Activated B cell treated with CpG ODN at 0.5 μM for 24 hours (primary cell): Measurements from ENCODE around the gene RNF138. TPM values are rescaled to one million over a fixed set of nuclear protein-coding genes. Genes with fewer than 3 reads are reported as not detected.
"Not testable (repeated sequence)": the region's sequence is repeated elsewhere in the genome, so short reads cannot be mapped to it uniquely, and the experiment has no call there.

ENCODE experiments used
- ATAC-seq: fragments of 200-7000 bp; cut with Tn5 transposase; one replicate; pipeline ENCODE4 v1.10.0; 2021; ENCODE audit warnings: low read depth, mild to moderate bottlenecking, moderate library complexity
- CTCF ChIA-PET: fragments of 350-600 bp; sonication (Branson Sonifier 250); formaldehyde crosslinking; loops from one replicate; lab custom pipeline; 2021; ENCODE audit warnings: antibody characterized with exemption; lab: Charles Lee
- POLR2A ChIA-PET: fragments of 350-600 bp; sonication (Branson Sonifier 250); formaldehyde crosslinking; loops from one replicate; lab custom pipeline; 2021; ENCODE audit warnings: antibody characterized with exemption; lab: Charles Lee
- DNase-seq: peaks from one replicate; pipeline ENCODE4 v3.0.0; 2022
- H3K27ac Mint-ChIP-seq: one replicate; pipeline ENCODE4 v1.8.0; 2020; ENCODE audit warnings: mixed read lengths
- H3K27me3 Mint-ChIP-seq: one replicate; pipeline ENCODE4 v1.8.0; 2021; ENCODE audit warnings: mixed read lengths
- H3K36me3 Mint-ChIP-seq: one replicate; pipeline ENCODE4 v1.8.0; 2021; ENCODE audit warnings: low read depth, mixed read lengths
- H3K4me1 Mint-ChIP-seq: one replicate; pipeline ENCODE4 v1.8.0; 2021; ENCODE audit warnings: mixed read lengths
- H3K4me3 Mint-ChIP-seq: one replicate; pipeline ENCODE4 v1.8.0; 2020; ENCODE audit warnings: mild to moderate bottlenecking, mixed read lengths
- H3K9me3 Mint-ChIP-seq: one replicate; pipeline ENCODE4 v1.8.0; 2020; ENCODE audit warnings: mixed read lengths
- CTCF ChIP-seq: fragments of 200-600 bp; IDR thresholded peaks from one replicate; pipeline ENCODE4 v1.8.0; 2022; ENCODE audit warnings: antibody characterized with exemption, mild to moderate bottlenecking
- intact Hi-C: fragments of 100-400 bp; cut with micrococcal nuclease; formaldehyde crosslinking; loops from one replicate; pipeline ENCODE4 v1.15.1; 2024
- total RNA-seq: library from RNA; stranded (reverse); gene quantifications from 2 replicates; pipeline ENCODE4 v1.2.3, GENCODE V29; 2022

RNF138 gene
- total RNA-seq, 1 donor from 2014 or later, result 66.4 TPM

DNA sequence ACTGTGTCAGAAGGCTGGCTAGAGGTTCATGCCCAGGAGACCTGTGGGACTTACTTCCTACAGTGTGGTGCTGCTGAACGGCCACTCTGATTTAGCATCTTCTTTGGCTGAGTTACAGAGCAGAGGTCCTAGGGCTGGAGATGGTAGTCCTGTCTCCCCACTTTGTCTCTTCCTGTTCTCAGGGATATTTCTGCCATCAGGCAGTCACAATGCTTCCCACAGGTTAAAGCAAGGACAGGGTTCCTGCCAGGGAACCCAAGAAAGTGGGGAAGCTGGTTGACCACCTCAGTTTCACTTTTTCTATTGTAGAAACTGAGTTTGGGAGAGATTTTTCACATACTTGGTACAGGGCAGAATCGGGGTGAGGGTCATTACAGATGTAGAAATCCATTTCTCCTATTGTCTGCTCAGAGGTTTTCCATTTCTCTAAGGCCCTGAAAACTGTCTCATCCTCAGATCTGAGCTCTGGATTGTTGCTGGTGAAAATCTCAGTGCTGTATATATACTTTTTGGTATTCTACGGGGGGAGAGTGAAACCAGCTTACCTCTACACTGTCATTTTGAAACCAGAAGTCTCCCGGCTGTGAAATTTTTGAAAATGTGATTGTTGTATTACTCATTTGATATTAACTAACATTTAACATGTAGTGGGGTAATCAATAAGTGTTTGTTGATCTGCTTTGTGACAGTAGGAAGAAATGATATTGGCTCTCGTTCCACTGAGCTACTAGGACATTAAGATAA, 61.2 kb downstream of the RNF138 start:
- ChIA-PET POLR2A (interaction anchor here (0.5 to 1.0 kb wide), 2 partner anchors 59 to 75 kb away, joined by 4 to 5 read pairs; no protein-coding TSS in a partner anchor), CTCF (interaction anchor here (0.9 kb wide), 1 partner anchor 400 kb away, joined by 3 read pairs; no protein-coding TSS in a partner anchor)
- Mint-ChIP-seq H3K36me3 (peaks cover 3% of the 10 kb centered on the region), H3K27ac (peak overlapping the region; percentile 27), H3K27me3 (peaks cover 7% of the 10 kb centered on the region), H3K9me3 (peaks cover 9% of the 10 kb centered on the region), H3K4me3 (peak overlapping the region; percentile 13), H3K4me1 (peaks cover 9% of the 10 kb centered on the region)
- ATAC-seq (peak; percentile 75), DNase-seq (no peak)
- TF ChIP-seq CTCF, result no peak
- intact Hi-C loops, result no loop called here

- DNase-seq (no peak), ATAC-seq (no peak)
- no peak for TF ChIP-seq CTCF
- peaks cover 15% of the 10 kb centered on the region for H3K4me1 Mint-ChIP-seq
- no peak overlapping the region for H3K4me3 Mint-ChIP-seq
- CTCF ChIA-PET, result interaction anchor here (1.0 to 6.4 kb wide), 4 partner anchors 33 to 396 kb away, joined by 3 to 112 read pairs (median 4); partner anchors contain the start of gene RNF125
- peaks cover 7% of the 10 kb centered on the region for H3K9me3 Mint-ChIP-seq
- no peak overlapping the region for H3K27ac Mint-ChIP-seq
- intact Hi-C loops, result no loop called here
- peaks cover 2% of the 10 kb centered on the region for H3K36me3 Mint-ChIP-seq
- peaks cover 7% of the 10 kb centered on the region for H3K27me3 Mint-ChIP-seq
- POLR2A ChIA-PET, result no interaction called here
Observed at GRCh38 chr18:32156855-32157254, 65.2 kb downstream of the RNF138 start.

DNA sequence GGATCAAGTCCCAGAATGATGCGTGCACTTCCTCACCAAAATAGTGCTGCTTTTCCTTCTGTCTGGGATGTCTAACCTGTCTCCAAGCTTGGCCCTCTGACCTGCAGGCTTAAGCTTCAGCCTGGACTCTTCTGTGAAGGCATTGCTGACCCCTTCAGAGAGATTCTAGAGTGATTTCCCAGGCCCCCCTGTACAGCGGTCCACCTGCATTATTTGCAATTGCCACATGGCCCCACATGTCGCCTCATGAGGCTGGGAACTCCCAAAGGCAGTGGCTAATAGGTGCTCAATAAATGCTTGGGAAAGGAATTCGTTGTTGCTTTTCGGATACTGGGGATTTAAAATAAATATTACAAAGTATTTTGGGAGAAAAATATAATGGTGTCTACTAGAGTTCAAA, 65.9 kb downstream of the RNF138 start:
- Mint-ChIP-seq H3K4me3 (no peak overlapping the region), H3K27ac (no peak overlapping the region), H3K36me3 (no peaks in the 10 kb centered on the region), H3K27me3 (peaks cover 7% of the 10 kb centered on the region), H3K4me1 (peaks cover 13% of the 10 kb centered on the region), H3K9me3 (peaks cover 3% of the 10 kb centered on the region)
- DNase-seq (no peak), ATAC-seq (no peak)
- intact Hi-C loops, result no loop called here
- ChIA-PET CTCF (interaction anchor here (0.8 to 6.4 kb wide), 17 partner anchors 9 to 1965 kb away, joined by 3 to 112 read pairs (median 3); partner anchors contain the start of genes GAREM1 and RNF125), POLR2A (no interaction called here)
- TF ChIP-seq CTCF, result no peak

GRCh38 chr18:32158108-32158624, 66.5 kb downstream of the RNF138 start:
- POLR2A ChIA-PET, result no interaction called here
- H3K36me3 Mint-ChIP-seq, result no peaks in the 10 kb centered on the region
- H3K4me3 Mint-ChIP-seq, result peak overlapping the region; percentile 21
- peaks cover 3% of the 10 kb centered on the region for H3K9me3 Mint-ChIP-seq
- H3K27me3 Mint-ChIP-seq, result peaks cover 7% of the 10 kb centered on the region
- peaks cover 8% of the 10 kb centered on the region for H3K4me1 Mint-ChIP-seq
- ATAC-seq (peak; percentile 90), DNase-seq (peak; percentile 33)
- no peak overlapping the region for H3K27ac Mint-ChIP-seq
- CTCF ChIA-PET, result interaction anchor here (0.6 to 6.4 kb wide), 20 partner anchors 8 to 1964 kb away, joined by 3 to 112 read pairs (median 3); partner anchors contain the start of genes GAREM1 and RNF125
- intact Hi-C loops, result loop anchor here (1.0 to 2.0 kb wide), 3 partner anchors 313 to 773 kb away; partner anchors contain the start of gene GAREM1
- TF ChIP-seq CTCF, result peak; percentile 29

- H3K27me3 Mint-ChIP-seq, ATAC-seq, H3K4me1 Mint-ChIP-seq, H3K9me3 Mint-ChIP-seq, H3K27ac Mint-ChIP-seq, DNase-seq, H3K36me3 Mint-ChIP-seq, POLR2A ChIA-PET: not testable (repeated sequence)
- CTCF ChIA-PET, result interaction anchor here (0.6 to 6.4 kb wide), 12 partner anchors 8 to 1964 kb away, joined by 3 to 112 read pairs (median 3); partner anchors contain the start of gene GAREM1
- intact Hi-C loops, result loop anchor here (1.0 to 2.0 kb wide), 3 partner anchors 312 to 772 kb away; partner anchors contain the start of gene GAREM1
- H3K4me3 Mint-ChIP-seq, result peak overlapping the region; percentile 21
Observed at GRCh38 chr18:32158631-32159030, 67.0 kb downstream of the RNF138 start.
